T-helper 1 cell treated with Interleukin-12 subunit alpha and Interleukin-12 subunit beta and Interleukin-4 antibody, amounts not matched to agents 30 ng/mL and 1 ng/mL, for 36 hours (primary cell): ENCODE measurements around the gene PHRF1. TPM values are rescaled to one million over a fixed set of nuclear protein-coding genes. Genes with fewer than 3 reads are reported as not detected.
"Not testable (repeated sequence)": the region's sequence is repeated elsewhere in the genome, so short reads cannot be mapped to it uniquely, and the experiment has no call there.

Experiments used
- intact Hi-C: fragments of 100-400 bp; cut with micrococcal nuclease; formaldehyde crosslinking; loops from one replicate; pipeline ENCODE4 v1.15.1; 2024
- total RNA-seq: library from RNA; stranded (reverse); gene quantifications from 2 replicates; pipeline ENCODE4 v1.2.3, GENCODE V29; 2022

PHRF1 gene
- total RNA-seq, 1 donor from 2014 or later, result 51.2 TPM

GRCh38 chr11:647672-648158 lies 71.4 kb downstream of the PHRF1 start:
- intact Hi-C loops, result not testable (repeated sequence)

- intact Hi-C loops, result no loop called here
Measured at GRCh38 chr11:650482-650881, 74.2 kb downstream of the PHRF1 start.

- intact Hi-C loops, result not testable (repeated sequence)
Measured at GRCh38 chr11:653136-653535, 76.9 kb downstream of the PHRF1 start.

GRCh38 chr11:653837-654236 lies 77.6 kb downstream of the PHRF1 start:
- intact Hi-C loops, result no loop called here

- intact Hi-C loops, result not testable (repeated sequence)
Measured at GRCh38 chr11:654444-654843, 78.2 kb downstream of the PHRF1 start.

DNA sequence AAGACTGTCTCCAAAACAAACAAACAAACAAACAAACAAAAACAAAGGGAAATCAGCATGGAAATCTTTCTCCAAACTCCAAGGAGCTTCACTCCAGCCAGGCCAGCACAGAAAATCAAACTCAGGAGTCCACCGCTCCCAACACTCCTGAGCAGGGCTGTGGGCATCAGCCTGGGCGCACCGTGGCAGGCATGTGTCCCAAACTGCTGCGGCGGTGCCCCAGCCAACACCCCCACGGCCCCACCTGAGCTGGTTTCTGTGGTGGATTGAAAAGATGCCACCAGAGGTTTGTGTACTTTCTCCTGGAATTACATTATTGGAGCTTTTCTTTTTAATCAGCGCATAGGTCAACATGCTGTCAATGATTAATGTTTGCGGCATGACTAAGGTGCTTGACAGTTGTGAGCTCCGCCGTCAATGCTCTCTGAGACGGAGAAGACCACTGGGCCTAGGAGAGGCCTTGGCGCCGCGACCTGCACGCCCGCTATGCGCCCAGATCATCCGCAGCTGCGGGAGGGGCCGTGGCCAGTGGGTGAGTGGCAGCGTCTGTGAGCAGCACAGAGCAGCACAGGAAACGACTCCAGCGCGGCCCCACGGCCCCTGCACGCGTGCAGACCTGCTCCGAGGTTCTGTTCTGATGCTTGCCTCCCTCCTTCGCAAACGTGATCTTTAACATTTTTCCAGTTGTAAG lies 78.9 kb downstream of the PHRF1 start:
- intact Hi-C loops, result no loop called here

DNA sequence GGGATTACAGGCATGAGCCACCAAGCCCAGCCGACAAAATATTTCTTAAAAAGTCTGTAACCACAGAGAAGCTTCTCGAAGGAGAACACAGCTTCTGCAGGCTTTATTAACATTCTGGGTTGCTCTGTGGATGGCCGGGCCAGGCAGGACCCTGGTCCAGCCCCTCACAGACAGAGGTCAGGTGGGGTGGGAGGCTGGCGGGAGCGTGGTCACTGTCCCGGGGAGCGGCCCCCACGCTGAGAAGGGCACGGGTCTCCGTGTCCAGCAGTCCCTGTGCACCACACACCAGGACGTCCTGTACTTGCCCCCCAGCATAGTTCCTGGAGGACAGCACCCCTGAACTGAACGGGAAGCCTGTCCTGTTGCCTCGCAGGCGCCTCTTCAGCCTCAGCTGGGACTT lies 80.2 kb downstream of the PHRF1 start:
- intact Hi-C loops, result no loop called here

GRCh38 chr11:656866-657265 lies 80.6 kb downstream of the PHRF1 start:
- intact Hi-C loops, result no loop called here

DNA sequence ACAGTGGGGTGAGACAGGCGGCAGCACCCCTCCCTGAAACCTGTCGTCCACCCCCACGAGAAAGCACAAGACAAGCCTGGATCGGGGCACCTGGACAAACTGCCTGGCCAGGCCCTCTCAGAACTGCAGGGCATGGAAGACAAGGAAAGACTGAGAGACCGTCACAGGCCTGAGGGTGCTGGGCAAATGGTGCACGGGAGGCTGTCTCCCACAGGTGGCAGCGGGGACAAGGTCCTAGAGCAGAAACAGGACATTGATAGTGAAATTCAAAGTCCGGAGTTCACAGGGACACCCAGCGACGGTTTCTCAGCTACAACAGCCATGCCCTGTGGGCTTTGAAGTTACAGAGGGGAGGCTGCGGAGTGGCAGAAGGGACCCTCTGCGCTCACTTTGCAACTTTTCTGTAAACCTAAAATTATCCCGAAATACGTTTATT lies 81.4 kb downstream of the PHRF1 start:
- intact Hi-C loops, result no loop called here

DNA sequence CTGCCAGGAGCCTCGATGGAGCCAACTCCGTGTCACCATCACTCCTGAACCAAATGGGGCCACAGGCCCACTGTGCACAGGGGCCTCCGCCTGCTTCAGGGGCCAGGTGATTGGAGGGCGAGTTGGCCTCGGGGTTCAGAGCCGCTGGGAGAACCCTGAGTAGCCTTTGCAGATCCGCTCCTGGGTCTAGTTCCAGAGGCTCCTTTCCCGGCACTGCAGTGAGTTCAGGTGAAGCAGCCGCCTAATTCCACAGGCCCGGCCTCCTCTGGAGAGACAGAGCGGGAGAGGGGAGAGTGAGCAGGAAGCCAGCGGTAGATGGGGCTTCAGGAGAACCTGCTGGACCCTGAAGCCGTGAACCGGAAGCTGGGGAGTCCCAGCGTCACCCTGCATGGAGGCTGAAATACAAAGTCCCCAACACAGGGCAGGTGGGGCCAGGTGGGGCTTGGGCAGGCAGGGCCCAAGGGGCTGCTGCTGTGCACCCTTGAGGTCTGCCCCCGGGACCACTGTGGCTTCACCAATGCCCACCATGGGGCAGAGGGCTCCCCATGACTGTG lies 83.3 kb downstream of the PHRF1 start:
- intact Hi-C loops, result no loop called here

DNA sequence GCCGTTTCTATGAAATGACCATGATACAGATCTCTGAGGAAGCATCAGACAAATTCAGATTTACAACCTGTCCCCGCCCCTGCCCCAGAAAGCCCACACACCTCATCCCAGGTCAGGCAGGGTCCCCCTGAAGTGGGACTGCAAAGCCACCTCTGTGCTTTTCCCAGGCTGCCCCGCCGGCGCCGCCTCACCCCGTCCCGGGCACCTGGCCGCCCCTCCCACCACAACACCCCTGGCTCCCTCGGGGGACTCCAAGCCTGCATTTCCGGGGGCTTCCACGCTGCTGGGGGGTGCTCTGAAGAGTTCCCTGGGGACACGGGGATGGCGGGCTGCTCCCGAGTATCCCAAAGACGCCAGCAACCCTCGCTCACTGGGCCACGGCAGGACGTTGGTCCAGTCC lies 84.0 kb downstream of the PHRF1 start:
- intact Hi-C loops, result no loop called here

DNA sequence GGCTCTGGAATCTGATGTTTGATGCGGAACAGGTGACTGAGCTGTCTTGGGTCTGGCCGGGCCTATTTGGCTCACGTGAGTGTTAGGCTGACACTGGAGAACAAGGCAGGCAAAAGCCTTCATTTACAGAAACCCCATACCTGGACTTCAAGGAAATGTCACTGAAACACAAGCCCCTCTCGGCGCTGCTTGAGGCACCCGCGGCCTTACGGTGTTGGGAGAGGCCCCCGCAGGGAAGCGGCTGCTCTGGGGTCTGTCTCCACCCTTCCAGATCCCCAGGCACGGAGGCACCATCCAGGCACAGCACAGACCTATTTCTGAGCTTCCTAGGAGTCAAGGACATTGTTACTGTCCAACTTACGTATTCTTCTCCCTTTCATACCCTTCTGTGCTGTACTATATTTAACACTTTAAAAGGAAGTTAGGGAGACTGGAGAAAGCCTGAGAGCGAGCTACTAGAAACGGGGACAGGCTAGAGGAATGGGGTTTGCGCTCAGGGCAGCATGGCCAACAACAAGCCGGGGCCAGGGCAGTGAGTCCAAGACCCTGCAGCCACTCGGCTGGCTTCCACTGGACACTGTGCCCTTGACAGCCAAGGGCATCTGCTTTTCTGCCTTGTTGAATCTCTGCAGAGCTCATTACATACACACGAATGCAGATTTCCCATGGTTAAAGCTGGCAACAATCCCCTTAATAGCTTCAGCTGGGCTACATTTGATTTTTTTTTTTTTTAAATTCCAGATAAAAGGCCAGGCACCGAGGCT lies 84.6 kb downstream of the PHRF1 start:
- intact Hi-C loops, result no loop called here

Other genes with a start within 250 kb of the PHRF1 start
- gene B4GALNT4, start 207.0 kb upstream of the PHRF1 start, total RNA-seq, result 0.91 and 1.9 TPM in 2 replicates
- gene PKP3, start 182.3 kb upstream of the PHRF1 start, total RNA-seq, result not detected in 2 replicates
- 168 and 175 TPM in 2 replicates for gene SIGIRR, start 161.5 kb upstream of the PHRF1 start, total RNA-seq
- gene ANO9, start 134.5 kb upstream of the PHRF1 start, total RNA-seq, result 77.6 and 84.4 TPM in 2 replicates
- 24.9 and 30.8 TPM in 2 replicates for gene PTDSS2, start 126.2 kb upstream of the PHRF1 start, total RNA-seq
- gene RNH1, start 69.2 kb upstream of the PHRF1 start, total RNA-seq, result 89.8 and 97.3 TPM in 2 replicates
- 57.0 and 59.3 TPM in 2 replicates for gene HRAS, start 40.9 kb upstream of the PHRF1 start, total RNA-seq
- 1.4 and 1.6 TPM in 2 replicates for gene LRRC56, start 38.9 kb upstream of the PHRF1 start, total RNA-seq
- gene LMNTD2, start 15.7 kb upstream of the PHRF1 start, total RNA-seq, result 1.1 and 1.7 TPM in 2 replicates
- 22.4 and 23.8 TPM in 2 replicates for gene RASSF7, start 15.5 kb upstream of the PHRF1 start, total RNA-seq
- 130 and 133 TPM in 2 replicates for gene IRF7, start 39.5 kb downstream of the PHRF1 start, total RNA-seq
- not detected in 2 replicates for gene CDHR5, start 48.5 kb downstream of the PHRF1 start, total RNA-seq
- not detected in 2 replicates for gene SCT, start 50.7 kb downstream of the PHRF1 start, total RNA-seq
- 0.34 and 0.44 TPM in 2 replicates for gene DRD4, start 60.8 kb downstream of the PHRF1 start, total RNA-seq
- 46.7 and 51.9 TPM in 2 replicates for gene DEAF1, start 118.8 kb downstream of the PHRF1 start, total RNA-seq
- 27.1 and 27.8 TPM in 2 replicates for gene TMEM80, start 119.3 kb downstream of the PHRF1 start, total RNA-seq
- gene EPS8L2, start 129.8 kb downstream of the PHRF1 start, total RNA-seq, result 11.9 and 12.9 TPM in 2 replicates
- 259 and 274 TPM in 2 replicates for gene TALDO1, start 171.0 kb downstream of the PHRF1 start, total RNA-seq
- 51.3 and 59.0 TPM in 2 replicates for gene GATD1, start 201.0 kb downstream of the PHRF1 start, total RNA-seq
- 4.0 and 4.1 TPM in 2 replicates for gene CEND1, start 213.6 kb downstream of the PHRF1 start, total RNA-seq
- 60.2 and 65.2 TPM in 2 replicates for gene SLC25A22, start 221.8 kb downstream of the PHRF1 start, total RNA-seq
- 29.1 TPM in 2 replicates for gene PIDD1, start 228.8 kb downstream of the PHRF1 start, total RNA-seq
- gene RPLP2, start 233.5 kb downstream of the PHRF1 start, total RNA-seq, result 1,883 and 1,900 TPM in 2 replicates
- gene PNPLA2, start 242.4 kb downstream of the PHRF1 start, total RNA-seq, result 57.2 and 58.7 TPM in 2 replicates